B cell (primary cell): Measurements from ENCODE around the gene ZNF787. TPM values are rescaled to one million over a fixed set of nuclear protein-coding genes. Genes with fewer than 3 reads are reported as not detected.

Experiments
- ATAC-seq: fragments of 200-7000 bp; cut with Tn5 transposase; one replicate; pipeline ENCODE4 v1.10.0; 2021; ENCODE audit warnings: low read depth, mild to moderate bottlenecking, moderate number of reproducible peaks, moderate library complexity
- CTCF ChIA-PET: fragments of 350-600 bp; sonication (Branson Sonifier 250); formaldehyde crosslinking; loops from one replicate; lab custom pipeline; 2021; ENCODE audit warnings: antibody characterized with exemption, inconsistent platforms; lab: Charles Lee
- POLR2A ChIA-PET: fragments of 350-600 bp; sonication (Branson Sonifier 250); formaldehyde crosslinking; loops from one replicate; lab custom pipeline; 2021; ENCODE audit warnings: antibody characterized with exemption; lab: Charles Lee
- DNase-seq: peaks from one replicate; pipeline ENCODE4 v3.0.0; 2013
- H2AFZ ChIP-seq: 2 replicates; pipeline ENCODE4 v1.6.1; 2012; ENCODE audit warnings: mild to moderate bottlenecking, low read depth, low read length; ENCODE audit not compliant: insufficient read depth, poor library complexity, severe bottlenecking
- H3K27ac ChIP-seq, 2 donors: 1 replicate in 1 of 2; 2 replicates in 1 of 2; pipeline ENCODE4 v1.5.1; 2012 to 2013; ENCODE audit warnings: low read length in 2 of 2, mild to moderate bottlenecking in 2 of 2, moderate library complexity in 1 of 2
- H3K27me3 ChIP-seq, 4 experiments: fragments of 200-600 bp in 1 of 4; sonication (generic) in 1 of 4; replicated peaks in 1 of 4; 1 replicate in 2 of 4; 2 replicates in 2 of 4; pipeline versions ENCODE4 v1.6.1 to v1.7.0; 2013 to 2016; ENCODE audit warnings: low read length in 3 of 4, mild to moderate bottlenecking in 2 of 4, mixed read lengths in 1 of 4, moderate library complexity in 1 of 4; ENCODE audit not compliant: insufficient read depth in 4 of 4, control insufficient read depth in 3 of 4; ENCODE audit errors: control extremely low read depth in 1 of 4
- H3K36me3 ChIP-seq, 2 experiments: replicated peaks in 1 of 2; 1 replicate in 1 of 2; 2 replicates in 1 of 2; pipeline versions ENCODE4 v1.6.1 to v1.7.1; 2013; ENCODE audit warnings: low read length in 1 of 2; ENCODE audit not compliant: insufficient read depth in 2 of 2, control insufficient read depth in 1 of 2; ENCODE audit errors: control extremely low read depth in 1 of 2, extremely low read depth in 1 of 2
- H3K4me1 ChIP-seq, 2 donors: fragments of 200-600 bp in 1 of 2; sonication (generic) in 1 of 2; 1 replicate in 1 of 2; 2 replicates in 1 of 2; pipeline versions ENCODE4 v1.5.1 to v1.6.1; 2013 to 2017; ENCODE audit warnings: low read length in 2 of 2; ENCODE audit not compliant: control insufficient read depth in 2 of 2, insufficient read depth in 2 of 2
- H3K4me2 ChIP-seq: replicated peaks from 2 replicates; pipeline ENCODE3; 2012; ENCODE audit warnings: mild to moderate bottlenecking, low read depth, low read length; ENCODE audit not compliant: poor library complexity, severe bottlenecking
- H3K4me3 ChIP-seq, 5 experiments: fragments of 200-600 bp in 1 of 5; sonication (generic) in 1 of 5; 1 replicate in 3 of 5; 2 replicates in 2 of 5; pipeline versions ENCODE4 v1.5.1 to v1.7.0; 2011 to 2016; ENCODE audit warnings: low read length in 4 of 5, mild to moderate bottlenecking in 4 of 5, low read depth in 2 of 5, control low read depth in 1 of 5, moderate library complexity in 1 of 5; ENCODE audit not compliant: insufficient read depth in 1 of 5; ENCODE audit errors: control extremely low read depth in 1 of 5, extremely low read depth in 1 of 5
- H3K79me2 ChIP-seq: fragments of 200-600 bp; sonication (generic); one replicate; pipeline ENCODE4 v1.6.0; 2016; ENCODE audit warnings: low read length; ENCODE audit not compliant: control insufficient read depth, insufficient read depth
- H3K9ac ChIP-seq: fragments of 200-600 bp; sonication (generic); 2 replicates; pipeline ENCODE4 v1.6.1; 2017; ENCODE audit warnings: mild to moderate bottlenecking, low read length, moderate library complexity
- H3K9me3 ChIP-seq, 3 donors: one replicate each; pipeline versions ENCODE4 v1.6.1 to v1.7.1; 2013; ENCODE audit warnings: low read length in 2 of 3; ENCODE audit not compliant: control insufficient read depth in 2 of 3, insufficient read depth in 1 of 3; ENCODE audit errors: control extremely low read depth in 1 of 3
- H4K20me1 ChIP-seq: 2 replicates; pipeline ENCODE4 v1.6.0; 2012; ENCODE audit warnings: mild to moderate bottlenecking, low read length; ENCODE audit not compliant: insufficient read depth, control insufficient read depth, poor library complexity, severe bottlenecking
- H3K27ac Mint-ChIP-seq: one replicate; pipeline ENCODE4 v1.8.0; 2021; ENCODE audit warnings: mixed read lengths
- H3K27me3 Mint-ChIP-seq: one replicate; pipeline ENCODE4 v1.8.0; 2021; ENCODE audit warnings: mixed read lengths
- H3K4me1 Mint-ChIP-seq: one replicate; pipeline ENCODE4 v1.8.0; 2021; ENCODE audit warnings: mixed read lengths
- H3K4me3 Mint-ChIP-seq: one replicate; pipeline ENCODE4 v1.8.0; 2021; ENCODE audit warnings: mixed read lengths
- H3K9me3 Mint-ChIP-seq: one replicate; pipeline ENCODE4 v1.8.0; 2022; ENCODE audit warnings: mixed read lengths; ENCODE audit not compliant: insufficient read depth
- EZH2 ChIP-seq: IDR thresholded peaks from 2 replicates; pipeline ENCODE4 v1.6.1; 2012; ENCODE audit warnings: borderline replicate concordance, low read depth, mild to moderate bottlenecking, moderate library complexity, low read length; ENCODE audit not compliant: insufficient read depth, poor library complexity, severe bottlenecking
- WGBS: methylation state at CpG from one replicate; pipeline ENCODE4 v1.1.5; 2013; ENCODE audit warnings: missing lambda C conversion rate; ENCODE audit not compliant: insufficient coverage; 5-methylcytosine and 5-hydroxymethylcytosine counted together
- intact Hi-C: fragments of 100-400 bp; cut with micrococcal nuclease; formaldehyde crosslinking; loops from one replicate; pipeline ENCODE4 v1.10.0; 2022
- polyA plus RNA-seq: library from polyadenylated mRNA; depleted of rRNA; stranded (reverse); fragments of >200 nt; gene quantifications from 2 replicates; pipeline ENCODE4 v1.2.3, GENCODE V29; 2012
- total RNA-seq, 2 donors: library from RNA; stranded (reverse); fragments of 120-200 nt in 1 of 2; gene quantifications; 1 replicate in 1 of 2; 2 replicates in 1 of 2; pipeline versions ENCODE4 v1.2.3 to v1.2.4, GENCODE V29; 2013 to 2022
- TF ChIP-seq, protein P1 (sequence below): fragments of 200-600 bp; IDR thresholded peaks from one replicate; pipeline ENCODE4 v1.8.0; 2022; ENCODE audit warnings: antibody characterized with exemption, mild to moderate bottlenecking

The ZNF787 gene
- total and polyA plus RNA-seq, 2 donors (not counting 1 experiment from before 2014, with no cell fraction given), result 19.6 to 47.9 TPM

DNA sequence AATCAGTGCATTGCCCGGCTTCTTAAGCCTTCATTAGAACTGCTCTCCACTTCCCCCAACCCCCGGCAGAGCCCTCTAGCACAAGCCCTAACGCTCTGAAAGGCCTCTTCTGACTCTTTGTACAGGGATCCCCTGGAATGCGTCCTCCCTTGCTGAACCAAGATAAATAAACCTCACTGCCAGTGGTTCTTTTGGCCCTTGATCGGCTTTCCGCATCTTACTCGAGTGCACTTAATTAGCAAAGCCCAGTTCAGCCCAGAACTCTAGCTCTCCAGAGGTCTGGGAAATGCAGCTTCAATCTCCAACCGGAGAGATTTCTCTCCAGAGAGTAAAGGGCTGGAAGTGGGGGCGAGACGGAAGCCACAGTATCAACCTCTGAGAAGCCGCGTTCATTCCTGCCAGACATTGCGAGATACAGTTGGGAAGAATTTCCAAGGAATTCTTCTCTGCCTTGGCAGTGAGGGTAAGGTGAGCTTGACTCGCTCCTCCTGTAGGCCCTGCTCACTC lies 11.3 kb upstream of the ZNF787 start:
- no peak for ATAC-seq
- CTCF ChIA-PET, result no interaction called here
- intact Hi-C loops, result no loop called here

DNA sequence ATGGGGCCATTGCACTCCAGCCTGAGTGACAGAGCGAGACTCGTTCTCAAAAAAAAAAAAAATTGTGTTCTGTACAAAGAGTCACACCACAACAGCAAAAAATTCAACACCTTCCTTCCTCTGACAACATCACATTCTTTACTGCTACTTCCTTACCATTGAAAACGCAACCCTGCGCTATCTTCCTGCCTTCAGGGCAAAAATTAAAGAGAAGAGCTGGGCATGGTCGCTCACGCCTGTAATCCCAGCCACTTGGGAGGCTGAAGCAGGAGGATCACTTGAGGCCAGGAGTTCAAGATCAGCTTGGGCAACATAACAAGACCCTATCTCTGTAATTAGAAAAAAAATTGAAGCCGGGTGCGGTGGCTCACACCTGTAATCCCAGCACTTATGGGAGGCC lies 10.6 kb upstream of the ZNF787 start:
- no peak for TF ChIP-seq EZH2
- TF ChIP-seq, protein P1, sequence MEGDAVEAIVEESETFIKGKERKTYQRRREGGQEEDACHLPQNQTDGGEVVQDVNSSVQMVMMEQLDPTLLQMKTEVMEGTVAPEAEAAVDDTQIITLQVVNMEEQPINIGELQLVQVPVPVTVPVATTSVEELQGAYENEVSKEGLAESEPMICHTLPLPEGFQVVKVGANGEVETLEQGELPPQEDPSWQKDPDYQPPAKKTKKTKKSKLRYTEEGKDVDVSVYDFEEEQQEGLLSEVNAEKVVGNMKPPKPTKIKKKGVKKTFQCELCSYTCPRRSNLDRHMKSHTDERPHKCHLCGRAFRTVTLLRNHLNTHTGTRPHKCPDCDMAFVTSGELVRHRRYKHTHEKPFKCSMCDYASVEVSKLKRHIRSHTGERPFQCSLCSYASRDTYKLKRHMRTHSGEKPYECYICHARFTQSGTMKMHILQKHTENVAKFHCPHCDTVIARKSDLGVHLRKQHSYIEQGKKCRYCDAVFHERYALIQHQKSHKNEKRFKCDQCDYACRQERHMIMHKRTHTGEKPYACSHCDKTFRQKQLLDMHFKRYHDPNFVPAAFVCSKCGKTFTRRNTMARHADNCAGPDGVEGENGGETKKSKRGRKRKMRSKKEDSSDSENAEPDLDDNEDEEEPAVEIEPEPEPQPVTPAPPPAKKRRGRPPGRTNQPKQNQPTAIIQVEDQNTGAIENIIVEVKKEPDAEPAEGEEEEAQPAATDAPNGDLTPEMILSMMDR, result no peak
- Mint-ChIP-seq H3K4me1 (peaks cover 11% of the 10 kb centered on the region), H3K9me3 (no peaks in the 10 kb centered on the region), H3K27me3 (no peaks in the 10 kb centered on the region), H3K4me3 (no peak overlapping the region), H3K27ac (no peak overlapping the region)
- no peak overlapping the region for H3K9ac ChIP-seq
- H3K36me3 ChIP-seq, result no peaks in the 10 kb centered on the region
- intact Hi-C loops, result no loop called here
- H4K20me1 ChIP-seq, result no peaks in the 10 kb centered on the region
- ATAC-seq, result no peak
- H3K4me1 ChIP-seq, result peaks cover 10 to 16% of the 10 kb centered on the region in 2 donors
- no peaks in the 10 kb centered on the region for H3K27me3 ChIP-seq
- POLR2A ChIA-PET, result interaction anchor here (1.5 kb wide), 1 partner anchor 10 kb away, joined by 6 read pairs; no protein-coding TSS in a partner anchor
- 100% methylated on average over 4 of the region's 8 CpGs for WGBS
- CTCF ChIA-PET, result no interaction called here
- H2AFZ ChIP-seq, result no peak overlapping the region
- no peak overlapping the region for H3K4me2 ChIP-seq
- no peak overlapping the region for H3K4me3 ChIP-seq
- DNase-seq, result no peak
- no peaks in the 10 kb centered on the region for H3K9me3 ChIP-seq
- no peak overlapping the region for H3K27ac ChIP-seq
- no peaks in the 10 kb centered on the region for H3K79me2 ChIP-seq

More for the DNA sequence above, 11.3 kb upstream of the ZNF787 start:
- Histone ChIP-seq H3K9me3 (no peaks in the 10 kb centered on the region), H3K4me2 (no peak overlapping the region), H4K20me1 (no peaks in the 10 kb centered on the region), H2AFZ (no peak overlapping the region), H3K9ac (no peak overlapping the region), H3K27me3 (no peaks in the 10 kb centered on the region), H3K4me3 (no peak overlapping the region), H3K36me3 (no peaks in the 10 kb centered on the region), H3K4me1 (peaks cover 10 to 16% of the 10 kb centered on the region in 2 donors), H3K79me2 (no peaks in the 10 kb centered on the region), H3K27ac (no peak overlapping the region)
- H3K9me3 Mint-ChIP-seq, result no peaks in the 10 kb centered on the region
- 96% methylated on average over 14 of the region's 14 CpGs for WGBS
- POLR2A ChIA-PET, result interaction anchor here (1.5 kb wide), 1 partner anchor 10 kb away, joined by 6 read pairs; no protein-coding TSS in a partner anchor
- H3K4me3 Mint-ChIP-seq, result no peak overlapping the region
- H3K27me3 Mint-ChIP-seq, result no peaks in the 10 kb centered on the region
- no peak overlapping the region for H3K27ac Mint-ChIP-seq
- DNase-seq, result no peak
- peaks cover 11% of the 10 kb centered on the region for H3K4me1 Mint-ChIP-seq
- TF ChIP-seq EZH2, result no peak
- TF ChIP-seq, protein P1, result no peak
